Omental fat pad (tissue), 4 donors: ENCODE results near the gene CEBPA. TPM values are rescaled to one million over a fixed set of nuclear protein-coding genes. Genes with fewer than 3 reads are reported as not detected.

ENCODE experiments used
- ATAC-seq: fragments of 150-250 bp; one replicate; pipeline ENCODE4 v1.9.1; 2016; ENCODE audit warnings: mild to moderate bottlenecking, moderate library complexity; ENCODE audit not compliant: low FRiP score
- DNase-seq: peaks from one replicate; pipeline ENCODE4 v3.0.0-alpha.2; 2019; ENCODE audit warnings: low spot score
- total RNA-seq, 4 donors: library from RNA; depleted of rRNA; stranded (reverse); fragments of >200 nt; gene quantifications; one replicate each; pipeline ENCODE4 v1.1.0, GENCODE V29; 2016
- TF ChIP-seq, protein P1 (sequence below), 3 donors: fragments of 450-650 bp; IDR thresholded peaks; one replicate each; pipeline ENCODE4 v1.5.1; 2016 to 2017; ENCODE audit warnings: antibody characterized with exemption in 3 of 3, mild to moderate bottlenecking in 3 of 3, moderate library complexity in 2 of 3

Gene CEBPA
- total RNA-seq: 100 to 1,000 TPM; 100 to 567 (median 166) TPM

GRCh38 chr19:33302175-33302973 is at the start of gene CEBPA:
Gene CEBPA, minus strand, starts transcription at chr19:33302534. Its CDS starts 120 bp downstream, at chr19:33302414.
- TF ChIP-seq, protein P1, sequence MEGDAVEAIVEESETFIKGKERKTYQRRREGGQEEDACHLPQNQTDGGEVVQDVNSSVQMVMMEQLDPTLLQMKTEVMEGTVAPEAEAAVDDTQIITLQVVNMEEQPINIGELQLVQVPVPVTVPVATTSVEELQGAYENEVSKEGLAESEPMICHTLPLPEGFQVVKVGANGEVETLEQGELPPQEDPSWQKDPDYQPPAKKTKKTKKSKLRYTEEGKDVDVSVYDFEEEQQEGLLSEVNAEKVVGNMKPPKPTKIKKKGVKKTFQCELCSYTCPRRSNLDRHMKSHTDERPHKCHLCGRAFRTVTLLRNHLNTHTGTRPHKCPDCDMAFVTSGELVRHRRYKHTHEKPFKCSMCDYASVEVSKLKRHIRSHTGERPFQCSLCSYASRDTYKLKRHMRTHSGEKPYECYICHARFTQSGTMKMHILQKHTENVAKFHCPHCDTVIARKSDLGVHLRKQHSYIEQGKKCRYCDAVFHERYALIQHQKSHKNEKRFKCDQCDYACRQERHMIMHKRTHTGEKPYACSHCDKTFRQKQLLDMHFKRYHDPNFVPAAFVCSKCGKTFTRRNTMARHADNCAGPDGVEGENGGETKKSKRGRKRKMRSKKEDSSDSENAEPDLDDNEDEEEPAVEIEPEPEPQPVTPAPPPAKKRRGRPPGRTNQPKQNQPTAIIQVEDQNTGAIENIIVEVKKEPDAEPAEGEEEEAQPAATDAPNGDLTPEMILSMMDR (IDR thresholded peaks at IDR 0.05): peak in 2 of 3 donors; percentile 32 to 40
- no peak for DNase-seq
- peak; percentile 91 for ATAC-seq

- ATAC-seq: no peak
These were observed 48.4 kb upstream of the CEBPA start for GRCh38 chr19:33350538-33351309.

GRCh38 chr19:33349319-33350289 is 47.3 kb upstream of the CEBPA start:
- no peak for ATAC-seq
- TF ChIP-seq, protein P1 (IDR thresholded peaks at IDR 0.05): no peak
- no peak for DNase-seq

More at GRCh38 chr19:33350538-33351309, 48.4 kb upstream of the CEBPA start:
- DNase-seq: no peak
- TF ChIP-seq, protein P1 (IDR thresholded peaks at IDR 0.05): no peak

DNA sequence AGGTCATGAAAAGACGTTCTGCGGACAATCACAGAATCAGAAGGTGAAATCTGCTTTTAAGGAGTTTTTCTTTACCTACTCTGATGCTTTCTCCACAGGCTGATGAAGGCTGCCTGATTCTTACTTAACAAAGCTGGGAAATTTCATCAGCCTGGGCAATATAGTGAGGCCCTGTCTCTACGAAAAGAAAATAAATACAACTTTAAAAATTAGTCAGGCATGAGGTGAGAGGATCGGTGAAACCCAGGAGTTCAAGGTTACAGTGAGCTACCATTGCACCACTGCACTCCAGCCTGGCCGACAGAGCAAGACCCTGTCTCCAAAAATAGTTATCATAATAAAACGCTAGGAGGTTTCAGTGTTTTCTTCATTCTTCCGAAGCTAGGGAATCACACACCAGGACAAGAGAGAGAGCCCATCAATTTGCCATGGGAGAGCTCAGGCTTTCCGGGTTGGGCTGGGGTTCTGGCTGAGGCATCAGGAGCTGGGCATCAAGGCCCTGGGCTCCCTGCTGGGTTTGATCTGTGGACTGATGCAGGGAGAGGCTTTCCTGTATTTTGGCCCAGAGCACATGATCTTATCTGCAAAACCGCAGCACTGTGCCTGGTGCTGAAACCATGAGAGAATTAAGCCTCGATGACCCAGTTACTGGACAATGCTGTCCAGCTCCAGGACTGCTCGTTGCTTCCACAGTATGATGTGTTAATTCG is 46.1 kb upstream of the CEBPA start:
- DNase-seq (no peak), ATAC-seq (no peak)
- TF ChIP-seq, protein P1 (IDR thresholded peaks at IDR 0.05): no peak

DNA sequence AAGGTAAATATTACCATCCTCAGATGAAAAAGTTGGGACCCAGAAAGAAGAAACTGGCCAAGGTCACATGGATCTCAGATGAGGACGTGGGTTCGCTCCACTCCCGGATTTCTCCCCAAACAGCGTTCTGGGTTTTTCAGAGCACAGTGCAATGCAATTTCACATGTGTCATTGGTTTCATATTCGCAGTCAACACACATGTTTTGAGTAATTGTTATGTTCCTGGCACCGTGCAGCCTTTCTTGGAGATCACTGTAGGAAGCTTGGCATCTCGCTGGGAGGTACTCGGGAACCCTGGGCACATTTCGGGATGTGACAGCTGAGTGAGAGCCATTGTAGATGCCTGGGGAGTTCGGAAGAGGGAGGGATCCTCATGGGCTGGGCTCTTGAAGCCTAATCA is 45.0 kb upstream of the CEBPA start:
- ATAC-seq (no peak), DNase-seq (no peak)
- TF ChIP-seq, protein P1 (IDR thresholded peaks at IDR 0.05): no peak

GRCh38 chr19:33346665-33347064 is 44.3 kb upstream of the CEBPA start:
- TF ChIP-seq, protein P1 (IDR thresholded peaks at IDR 0.05): no peak
- ATAC-seq (no peak), DNase-seq (no peak)
